ENCODE measurements around the gene SPG7. TPM values are rescaled to one million over a fixed set of nuclear protein-coding genes. Genes with fewer than 3 reads are reported as not detected.

SPG7 gene
- total RNA-seq, 6 experiments from 2014 or later: 44.0 to 70.5 (median 57.0) TPM

- DNase-seq (no peak), ATAC-seq (no peak)
- Histone ChIP-seq H3K27me3 (no peaks in the 10 kb centered on the region), H3K36me3 (peaks cover 16 to 34% (median 27%) of the 10 kb centered on the region in 4 donors), H3K4me3 (no peak overlapping the region), H3K9me3 (no peaks in the 10 kb centered on the region), H3K4me1 (peaks cover 0 to 31% (median 18%) of the 10 kb centered on the region in 4 donors), H3K27ac (no peak overlapping the region)
- intact Hi-C loops (cut with DNase I): no loop called here
- TF ChIP-seq POLR2A (IDR thresholded peaks at IDR 0.05): peak; percentile 8
- no peak for TF ChIP-seq CTCF (IDR thresholded peaks at IDR 0.05)
- WGBS (ENCODE audit: insufficient coverage, low coverage, low lambda C conversion rate, missing lambda C conversion rate): 67% methylated on average over 7 of the region's 22 CpGs
Measured at GRCh38 chr16:89564476-89565255, 56.5 kb downstream of the SPG7 start.

- intact Hi-C loops (cut with DNase I): no loop called here
- WGBS (ENCODE audit: insufficient coverage, low coverage, low lambda C conversion rate, missing lambda C conversion rate): no CpG with 5 or more reads among the region's 3 CpGs
- Histone ChIP-seq H3K27ac (no peak overlapping the region), H3K9me3 (no peaks in the 10 kb centered on the region), H3K4me3 (no peak overlapping the region), H3K27me3 (no peaks in the 10 kb centered on the region), H3K4me1 (peaks cover 0 to 30% (median 18%) of the 10 kb centered on the region in 4 donors), H3K36me3 (peaks cover 16 to 34% (median 27%) of the 10 kb centered on the region in 4 donors)
- TF ChIP-seq POLR2A (IDR thresholded peaks at IDR 0.05) (no peak), CTCF (IDR thresholded peaks at IDR 0.05) (no peak)
- ATAC-seq (peak in 3 of 4 donors; percentile 2 to 8 (median 2)), DNase-seq (no peak)
Measured at GRCh38 chr16:89565256-89565505, 57.0 kb downstream of the SPG7 start.

- H3K4me3 ChIP-seq: no peak overlapping the region
- H3K27me3 ChIP-seq: no peaks in the 10 kb centered on the region
- intact Hi-C loops (cut with DNase I): no loop called here
- H3K9me3 ChIP-seq: no peaks in the 10 kb centered on the region
- TF ChIP-seq POLR2A (IDR thresholded peaks at IDR 0.05): no peak
- peak; percentile 51 to 60 (median 56) for TF ChIP-seq CTCF (IDR thresholded peaks at IDR 0.05)
- no peak overlapping the region for H3K27ac ChIP-seq
- WGBS (ENCODE audit: insufficient coverage, low coverage, low lambda C conversion rate, missing lambda C conversion rate): 16% methylated on average over 16 of the region's 46 CpGs
- DNase-seq (peak; percentile 70 to 71 (median 71)), ATAC-seq (peak; percentile 62 to 70 (median 64))
- H3K4me1 ChIP-seq: peaks cover 0 to 30% (median 18%) of the 10 kb centered on the region in 4 donors
- H3K36me3 ChIP-seq: peaks cover 16 to 34% (median 27%) of the 10 kb centered on the region in 4 donors
Measured at GRCh38 chr16:89565506-89566372, 57.5 kb downstream of the SPG7 start.

- no peak overlapping the region for H3K4me3 ChIP-seq
- H3K36me3 ChIP-seq: peaks cover 10 to 17% (median 13%) of the 10 kb centered on the region in 4 donors
- H3K4me1 ChIP-seq: peaks cover 0 to 16% (median 6%) of the 10 kb centered on the region in 4 donors
- ATAC-seq (no peak), DNase-seq (no peak)
- TF ChIP-seq POLR2A (IDR thresholded peaks at IDR 0.05): no peak
- TF ChIP-seq CTCF (IDR thresholded peaks at IDR 0.05): no peak
- WGBS (ENCODE audit: insufficient coverage, low coverage, low lambda C conversion rate, missing lambda C conversion rate): 77% methylated on average over 16 of the region's 30 CpGs
- no peaks in the 10 kb centered on the region for H3K9me3 ChIP-seq
- intact Hi-C loops (cut with DNase I): no loop called here
- no peak overlapping the region for H3K27ac ChIP-seq
- H3K27me3 ChIP-seq: no peaks in the 10 kb centered on the region
Measured at GRCh38 chr16:89567656-89568594, 59.7 kb downstream of the SPG7 start.

Data from right lobe of liver (tissue), 6 donors.